Esophagus squamous epithelium (tissue), 4 donors: ENCODE measurements around the gene MICAL2.

ENCODE experiments used
- CTCF ChIP-seq, 6 experiments: fragments of 450-650 bp in 4 of 6; fragments of 200-600 bp in 2 of 6; sonication (generic) in 2 of 6; IDR thresholded peaks; one replicate each; pipeline ENCODE4 v1.5.1; 2016 to 2019; ENCODE audit warnings: antibody characterized with exemption in 6 of 6, mild to moderate bottlenecking in 4 of 6, moderate library complexity in 4 of 6
- POLR2A ChIP-seq, 4 donors: fragments of 450-650 bp; IDR thresholded peaks; one replicate each; pipeline ENCODE4 v1.6.1; 2017; ENCODE audit warnings: antibody characterized with exemption in 4 of 4, mild to moderate bottlenecking in 4 of 4, moderate library complexity in 3 of 4

GRCh38 chr11:12158909-12159308, 48.5 kb downstream of the MICAL2 start:
- no peak for TF ChIP-seq CTCF (IDR thresholded peaks at IDR 0.05)
- TF ChIP-seq POLR2A (IDR thresholded peaks at IDR 0.05) = no peak
